ENCODE results near the gene NDUFAF3. TPM values are rescaled to one million over a fixed set of nuclear protein-coding genes. Genes with fewer than 3 reads are reported as not detected.
A peak's percentile ranks its signal among the peaks of the same experiment; 100 is the strongest.

NDUFAF3 gene
- total RNA-seq, 1 experiment from 2014 or later = 91.0 TPM

GRCh38 chr3:49057268-49057667 lies 35.3 kb downstream of the NDUFAF3 start:
- no peak overlapping the region for H3K9ac ChIP-seq (ENCODE audit: low read length)
- peaks cover 44% of the 10 kb centered on the region for H3K79me2 ChIP-seq (ENCODE audit: insufficient read depth, low read length)
- no peaks in the 10 kb centered on the region for H3K4me1 ChIP-seq (ENCODE audit: control insufficient read depth in 1 of 2, insufficient read depth in 2 of 2, low read length in 2 of 2)
- no peaks in the 10 kb centered on the region for H3K9me3 ChIP-seq (ENCODE audit: control insufficient read depth in 1 of 2, insufficient read depth in 1 of 2, low read depth in 1 of 2, low read length in 2 of 2)
- CTCF ChIA-PET = no interaction called here
- H3K4me3 ChIP-seq (replicated peaks in 1 of 2; ENCODE audit: low read depth in 1 of 2, low read length in 2 of 2) = no peak overlapping the region
- no peaks in the 10 kb centered on the region for H3K27me3 ChIP-seq (ENCODE audit: insufficient read depth, low read length)
- POLR2A ChIA-PET = no interaction called here
- TF ChIP-seq TCF7L2 (IDR thresholded peaks at IDR 0.05; ENCODE audit: borderline replicate concordance, extremely low read depth, insufficient read depth, insufficient read length) = no peak
- TF ChIP-seq SRF (IDR thresholded peaks at IDR 0.05; ENCODE audit: low read depth) = no peak
- TF ChIP-seq CEBPB (IDR thresholded peaks at IDR 0.05; ENCODE audit: low read depth) = no peak
- no peak for TF ChIP-seq POLR2AphosphoS5 (IDR thresholded peaks at IDR 0.05; ENCODE audit: low read depth, low read length)
- no peaks in the 10 kb centered on the region for H4K20me1 ChIP-seq (ENCODE audit: insufficient read depth)
- BruUV-seq (replicated peaks) = no TSS peak
- ATAC-seq (no peak), DNase-seq (ENCODE audit: low read depth, low spot score) (no peak)
- peaks cover 26 to 34% of the 10 kb centered on the region in 2 experiments; a peak in 3 of 4 replicates for H3K36me3 ChIP-seq (ENCODE audit: control insufficient read depth in 1 of 2, insufficient read depth in 2 of 2, low read length in 2 of 2)
- RAD21 ChIA-PET (ENCODE audit: low non-redundant PET in 1 of 2, low total read pairs in 2 of 2, uncharacterized antibody in 2 of 2, unreplicated experiment in 2 of 2) = no interaction called here
- no peaks in the 10 kb centered on the region for H3K9me2 ChIP-seq (ENCODE audit: insufficient read depth)
- intact Hi-C loops (cut with micrococcal nuclease) = no loop called here
- H3K27ac ChIP-seq (ENCODE audit: low read depth, low read length) = no peak overlapping the region
- H2AFZ ChIP-seq (ENCODE audit: low read depth, low read length, poor library complexity, severe bottlenecking) = no peak overlapping the region
- H3K4me2 ChIP-seq (ENCODE audit: low read length) = no peak overlapping the region

GRCh38 chr3:49058011-49058410 lies 36.1 kb downstream of the NDUFAF3 start:
- no peaks in the 10 kb centered on the region for H3K4me1 ChIP-seq (ENCODE audit: control insufficient read depth in 1 of 2, insufficient read depth in 2 of 2, low read length in 2 of 2)
- CTCF ChIA-PET = no interaction called here
- TF ChIP-seq YY1 (IDR thresholded peaks at IDR 0.05; ENCODE audit: extremely low read depth, insufficient replicate concordance, low read depth, low read length) (no peak), EZH2phosphoT487 (IDR thresholded peaks at IDR 0.05; ENCODE audit: borderline replicate concordance) (no peak), CBX3 (IDR thresholded peaks at IDR 0.05; ENCODE audit: low read depth) (no peak), POLR2A (IDR thresholded peaks at IDR 0.05; ENCODE audit: borderline replicate concordance, extremely low read depth, insufficient read depth, insufficient read length) (no peak)
- TF ChIP-seq, protein P1, sequence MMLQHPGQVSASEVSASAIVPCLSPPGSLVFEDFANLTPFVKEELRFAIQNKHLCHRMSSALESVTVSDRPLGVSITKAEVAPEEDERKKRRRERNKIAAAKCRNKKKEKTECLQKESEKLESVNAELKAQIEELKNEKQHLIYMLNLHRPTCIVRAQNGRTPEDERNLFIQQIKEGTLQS (IDR thresholded peaks at IDR 0.05) = no peak
- H3K4me2 ChIP-seq (ENCODE audit: low read length) = no peak overlapping the region
- H3K4me3 ChIP-seq (replicated peaks in 1 of 2; ENCODE audit: low read depth in 1 of 2, low read length in 2 of 2) = no peak overlapping the region
- no peak overlapping the region for H3K27ac ChIP-seq (ENCODE audit: low read depth, low read length)
- H3K9me3 ChIP-seq (ENCODE audit: control insufficient read depth in 1 of 2, insufficient read depth in 1 of 2, low read depth in 1 of 2, low read length in 2 of 2) = no peaks in the 10 kb centered on the region
- intact Hi-C loops (cut with micrococcal nuclease) = no loop called here
- no peak overlapping the region for H2AFZ ChIP-seq (ENCODE audit: low read depth, low read length, poor library complexity, severe bottlenecking)
- no peaks in the 10 kb centered on the region for H3K9me2 ChIP-seq (ENCODE audit: insufficient read depth)
- BruUV-seq (replicated peaks) = no TSS peak
- POLR2A ChIA-PET = no interaction called here
- H3K36me3 ChIP-seq (ENCODE audit: control insufficient read depth in 1 of 2, insufficient read depth in 2 of 2, low read length in 2 of 2) = peaks cover 26 to 32% of the 10 kb centered on the region in 2 experiments; a peak in 3 of 4 replicates
- no peak overlapping the region for H3K9ac ChIP-seq (ENCODE audit: low read length)
- H3K79me2 ChIP-seq (ENCODE audit: insufficient read depth, low read length) = peaks cover 49% of the 10 kb centered on the region
- H4K20me1 ChIP-seq (ENCODE audit: insufficient read depth) = no peaks in the 10 kb centered on the region
- RAD21 ChIA-PET (ENCODE audit: low non-redundant PET in 1 of 2, low total read pairs in 2 of 2, uncharacterized antibody in 2 of 2, unreplicated experiment in 2 of 2) = no interaction called here
- DNase-seq (ENCODE audit: low read depth, low spot score) = no peak
- ATAC-seq = no peak
- no peaks in the 10 kb centered on the region for H3K27me3 ChIP-seq (ENCODE audit: insufficient read depth, low read length)

MicroRNAs within 50 kb of the gene (microRNA counts, 767-probe panel; counts per million panel counts)
- microRNA hsa-miR-191-5p (24,863 counts per million, percentile 75 among the panel's probes with 10 or more counts), microRNA hsa-miR-425-5p (not detected)

Small RNA genes within 50 kb of the gene (microRNA-seq; reads per million reads assigned to microRNA genes)
- gene MIR191 (ENCODE audit: borderline number of aligned reads) (23,740 reads per million, percentile 98 among the genes with 10 or more reads in this experiment), gene MIR425 (ENCODE audit: borderline number of aligned reads) (7,118 reads per million, percentile 94 among the genes with 10 or more reads in this experiment)

Other genes with a start within 250 kb of the NDUFAF3 start
- 63.3 TPM for gene PRKAR2A, start 174.2 kb upstream of the NDUFAF3 start, total RNA-seq (2021; ENCODE audit: unreplicated experiment)
- 8.7 TPM for gene SLC25A20, start 123.2 kb upstream of the NDUFAF3 start, total RNA-seq (2021; ENCODE audit: unreplicated experiment)
- 105 TPM for gene ARIH2, start 103.3 kb upstream of the NDUFAF3 start, total RNA-seq (2021; ENCODE audit: unreplicated experiment)
- 60.5 TPM for gene P4HTM, start 31.9 kb upstream of the NDUFAF3 start, total RNA-seq (2021; ENCODE audit: unreplicated experiment)
- 174 TPM for gene WDR6, start 14.7 kb upstream of the NDUFAF3 start, total RNA-seq (2021; ENCODE audit: unreplicated experiment)
- gene DALRD3, start 3.5 kb upstream of the NDUFAF3 start, total RNA-seq (2021; ENCODE audit: unreplicated experiment) = 42.9 TPM
- gene IMPDH2, start 7.3 kb downstream of the NDUFAF3 start, total RNA-seq (2021; ENCODE audit: unreplicated experiment) = 599 TPM
- gene QRICH1, start 72.0 kb downstream of the NDUFAF3 start, total RNA-seq (2021; ENCODE audit: unreplicated experiment) = 105 TPM
- 346 TPM for gene QARS1, start 82.6 kb downstream of the NDUFAF3 start, total RNA-seq (2021; ENCODE audit: unreplicated experiment)
- 92.8 TPM for gene USP19, start 98.7 kb downstream of the NDUFAF3 start, total RNA-seq (2021; ENCODE audit: unreplicated experiment)
- gene LAMB2, start 110.9 kb downstream of the NDUFAF3 start, total RNA-seq (2021; ENCODE audit: unreplicated experiment) = 213 TPM
- 32.8 TPM for gene CCDC71, start 144.2 kb downstream of the NDUFAF3 start, total RNA-seq (2021; ENCODE audit: unreplicated experiment)
- gene KLHDC8B, start 149.5 kb downstream of the NDUFAF3 start, total RNA-seq (2021; ENCODE audit: unreplicated experiment) = 10.4 TPM

Data from HCT116 (cell line).